Activated gamma-delta T cell (primary cell): ENCODE data around the gene TINCR.
"Not testable (repeated sequence)": the region's sequence is repeated elsewhere in the genome, so short reads cannot be mapped to it uniquely, and the experiment has no call there.

Source experiments
- DNase-seq: peaks from one replicate; lab custom pipeline; 2025; lab: John Stamatoyannopoulos, UW

Gene TINCR

DNA sequence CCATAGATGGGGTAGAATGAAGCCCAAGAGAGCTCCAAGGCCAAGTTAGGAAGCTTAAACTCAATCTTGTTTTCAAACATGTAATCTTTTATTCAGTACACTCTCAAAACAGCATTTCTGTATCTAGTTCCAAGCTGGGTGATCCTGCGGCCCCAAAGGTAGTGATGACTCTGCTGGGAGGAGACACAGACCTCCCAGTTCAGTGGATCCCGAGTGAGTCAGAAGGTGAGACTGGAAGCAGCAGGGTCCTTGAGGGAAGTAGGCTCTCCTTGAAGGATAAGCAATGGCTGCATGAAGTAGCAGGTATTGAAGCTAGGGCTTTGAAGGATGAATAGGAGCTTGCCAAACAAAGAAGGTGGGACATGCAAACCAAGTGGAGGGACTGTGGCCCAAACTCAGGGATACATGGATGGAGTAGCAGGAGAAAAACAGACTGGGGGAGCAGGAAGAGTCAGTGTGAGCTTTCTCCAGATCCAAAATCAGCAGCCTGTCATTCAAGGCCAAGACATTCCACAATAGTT lies 9.6 kb downstream of the TINCR start:
- no peak for DNase-seq

DNA sequence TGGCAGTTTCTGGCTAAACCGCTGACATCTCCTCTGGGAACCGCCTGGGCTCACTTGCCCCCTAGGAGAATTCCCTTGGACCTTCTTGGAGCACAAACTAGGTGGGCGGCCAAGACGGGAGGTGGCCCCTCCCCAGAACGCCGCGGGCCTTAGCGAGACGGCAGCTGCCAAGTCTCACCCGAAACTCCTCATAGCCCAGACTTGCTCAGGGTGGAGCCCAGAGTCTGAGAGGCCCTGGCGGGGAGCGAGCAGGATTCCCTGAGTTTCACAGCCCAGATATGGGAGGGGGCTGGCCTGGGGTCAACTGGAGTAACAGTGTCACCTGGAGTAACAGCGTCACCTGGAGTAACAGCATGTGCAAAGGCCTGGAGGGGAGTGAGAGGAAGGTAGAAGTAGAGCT lies 10.1 kb downstream of the TINCR start:
- DNase-seq, result no peak

DNA sequence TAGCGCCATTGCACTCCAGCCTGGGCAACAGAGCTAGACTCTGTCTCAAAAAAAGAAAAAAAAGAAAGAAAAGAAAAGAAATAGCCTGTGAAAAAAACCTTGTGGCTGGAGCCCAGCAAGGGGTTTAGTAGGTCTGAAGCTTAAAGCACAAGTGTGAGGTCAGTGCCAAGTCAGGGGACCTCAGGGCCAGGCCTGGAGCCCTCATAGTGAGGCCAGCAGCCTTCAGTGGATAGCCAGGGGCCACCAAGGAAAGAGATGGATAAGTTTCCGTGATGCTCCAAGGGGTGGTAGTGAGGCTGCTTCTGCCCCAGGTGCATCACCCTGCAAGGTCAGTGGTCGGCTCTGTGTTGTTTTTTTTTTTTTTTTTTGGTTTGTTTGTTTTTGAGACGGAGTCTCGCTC lies 12.9 kb downstream of the TINCR start:
- DNase-seq, result no peak

DNA sequence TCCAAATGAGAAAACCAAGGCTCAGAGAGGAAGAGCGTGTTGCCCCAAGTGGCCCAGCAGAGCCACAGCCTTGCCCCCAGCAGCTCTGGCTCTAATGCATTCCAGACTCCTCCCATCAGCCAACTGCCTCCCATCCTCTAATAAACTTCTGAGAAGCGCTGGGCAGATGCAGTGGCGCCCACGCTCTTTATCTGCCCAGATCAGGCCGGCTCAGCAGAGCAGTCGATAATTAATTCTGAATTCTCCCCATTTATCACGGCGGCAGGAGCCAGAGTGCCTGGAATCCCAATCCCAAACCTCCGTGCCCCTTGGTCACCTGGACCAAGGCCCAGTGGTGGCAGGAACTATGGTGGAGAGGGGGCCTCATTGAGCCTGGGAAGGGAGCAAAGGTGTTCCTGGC lies 13.9 kb downstream of the TINCR start:
- no peak for DNase-seq

DNA sequence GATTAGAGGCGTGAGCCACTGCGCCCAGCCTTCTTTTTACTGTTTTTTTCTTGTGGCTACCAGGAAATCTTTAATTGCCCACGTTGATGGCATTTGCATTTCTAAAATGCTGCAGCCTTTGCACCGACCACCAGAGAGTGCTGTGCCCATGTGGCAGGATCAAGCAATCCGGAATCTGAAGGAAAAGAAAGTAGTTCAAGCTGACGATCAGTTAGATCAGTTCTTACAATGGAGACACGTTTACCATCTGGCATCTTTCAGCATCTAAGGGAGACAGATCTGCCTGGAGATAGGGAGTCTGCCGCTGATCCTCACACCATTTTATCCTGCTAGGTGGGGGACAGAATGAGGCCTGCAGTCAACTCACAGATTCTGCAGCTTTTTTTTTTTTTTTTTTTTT lies 19.9 kb downstream of the TINCR start:
- DNase-seq, result no peak

DNA sequence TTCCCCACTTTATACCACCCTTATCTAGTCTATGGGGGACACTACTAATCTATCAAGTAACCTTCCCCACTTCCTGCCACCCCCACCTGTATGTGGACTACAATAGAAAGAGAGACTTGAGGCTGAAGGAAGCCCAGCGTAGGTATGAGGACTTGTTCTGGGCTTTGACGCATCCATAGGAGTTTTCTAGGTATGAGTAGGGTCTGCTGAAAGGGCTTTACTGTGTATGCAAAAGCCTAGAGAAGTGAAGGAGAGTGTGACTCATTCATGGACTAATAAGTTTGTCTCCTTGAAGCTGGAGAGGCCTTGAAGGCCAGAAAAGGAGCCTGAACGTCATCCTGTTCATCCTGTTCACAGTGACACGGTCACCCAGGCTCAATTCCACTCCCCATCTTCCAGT lies 21.8 kb downstream of the TINCR start:
- DNase-seq, result no peak

DNA sequence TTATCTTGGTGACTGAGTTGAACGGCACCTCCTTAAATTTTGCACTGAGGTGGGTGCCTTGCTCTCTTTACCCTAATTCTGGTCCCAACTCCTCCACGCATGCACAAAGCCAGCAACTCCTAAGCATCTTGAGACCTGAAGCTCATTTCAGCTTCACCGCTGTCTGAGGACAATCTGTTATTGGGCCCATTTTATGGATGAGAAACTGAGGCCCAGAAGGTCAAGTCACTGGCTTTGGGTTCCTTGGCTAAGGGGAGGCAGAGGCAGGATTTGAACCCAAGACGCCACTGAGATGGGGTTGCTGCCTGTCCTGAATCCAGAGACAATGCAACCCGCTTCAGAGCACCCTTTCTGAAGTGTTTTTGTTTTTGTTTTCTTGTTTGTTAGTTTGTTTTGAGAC lies 22.7 kb downstream of the TINCR start:
- DNase-seq, result no peak

DNA sequence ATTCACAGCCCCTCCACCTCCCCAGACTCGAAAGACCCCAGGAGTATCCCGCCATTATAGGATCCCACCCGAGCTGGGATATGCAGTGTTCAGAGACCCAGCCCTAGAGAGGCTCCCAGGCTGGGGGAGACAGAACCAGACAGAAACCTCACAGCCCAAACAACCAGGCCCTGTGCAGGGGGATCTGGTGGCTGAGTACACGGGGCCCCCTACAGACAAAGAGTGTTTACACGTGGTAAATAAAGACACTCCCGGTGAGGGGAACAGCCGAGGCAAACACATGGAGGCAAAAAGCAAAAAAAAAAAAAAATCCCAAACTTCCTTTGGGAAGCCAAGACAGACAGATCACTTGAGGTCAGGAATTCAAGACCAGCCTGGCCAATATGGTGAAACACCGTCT lies 25.1 kb downstream of the TINCR start:
- no peak for DNase-seq

DNA sequence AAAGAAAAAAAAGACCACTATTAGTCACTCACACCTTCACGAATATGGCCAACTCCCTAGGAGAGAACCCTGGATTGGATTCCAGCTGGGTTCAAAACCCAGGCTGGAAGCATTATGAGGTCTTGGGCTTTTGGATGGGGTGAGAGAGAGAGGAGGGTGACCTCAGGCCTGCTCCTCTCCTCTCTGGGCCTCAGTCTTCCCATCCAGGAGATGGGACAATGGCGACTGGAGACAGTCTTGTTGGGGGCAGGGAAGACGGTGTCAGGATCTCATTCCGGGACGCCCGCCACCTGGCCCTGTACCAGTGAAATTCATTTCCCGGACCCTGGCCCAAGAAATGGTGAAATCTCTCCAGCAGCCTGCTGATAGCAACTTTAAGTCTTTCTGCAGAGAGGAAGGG lies 26.3 kb downstream of the TINCR start:
- DNase-seq, result no peak

DNA sequence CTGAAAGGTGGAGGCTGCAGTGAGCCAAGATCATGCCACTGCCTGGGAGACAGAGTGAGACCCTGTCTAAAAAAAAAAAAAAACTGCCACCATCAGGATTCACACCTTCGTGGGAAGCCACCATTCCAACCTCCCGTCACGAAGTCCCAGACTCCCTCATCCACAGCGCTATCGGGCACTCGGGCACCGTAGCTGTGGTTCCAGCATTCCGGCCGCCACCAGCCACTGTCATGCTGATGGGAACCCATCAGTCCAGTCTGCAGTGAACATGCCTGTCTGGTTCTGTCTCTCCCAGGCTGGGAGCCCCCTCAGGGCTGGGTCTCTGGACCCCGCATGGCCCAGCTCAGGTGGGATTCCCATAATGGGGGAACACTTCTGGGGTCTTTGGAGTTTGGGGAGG lies 27.5 kb downstream of the TINCR start:
- DNase-seq, result no peak

DNA sequence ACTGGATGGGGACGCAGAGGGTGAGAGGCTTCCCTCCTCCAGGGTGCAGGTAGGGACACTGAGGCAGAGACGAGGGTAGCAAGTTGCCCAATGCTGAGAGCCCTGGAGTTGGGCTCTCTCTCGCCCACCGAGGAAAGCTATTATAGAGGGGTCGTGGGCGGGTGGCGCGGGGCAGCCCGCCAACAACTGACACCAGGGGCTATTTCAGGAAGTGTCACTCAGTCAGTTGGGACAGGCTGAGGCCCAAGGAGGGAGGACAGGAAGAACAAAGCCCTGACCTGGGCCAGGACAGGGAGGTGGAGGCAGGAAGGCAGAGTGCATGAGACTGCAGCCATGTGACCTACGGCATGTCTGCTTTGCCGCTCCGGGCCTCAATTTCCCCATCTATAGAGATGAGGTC lies 29.9 kb downstream of the TINCR start:
- DNase-seq, result no peak

DNA sequence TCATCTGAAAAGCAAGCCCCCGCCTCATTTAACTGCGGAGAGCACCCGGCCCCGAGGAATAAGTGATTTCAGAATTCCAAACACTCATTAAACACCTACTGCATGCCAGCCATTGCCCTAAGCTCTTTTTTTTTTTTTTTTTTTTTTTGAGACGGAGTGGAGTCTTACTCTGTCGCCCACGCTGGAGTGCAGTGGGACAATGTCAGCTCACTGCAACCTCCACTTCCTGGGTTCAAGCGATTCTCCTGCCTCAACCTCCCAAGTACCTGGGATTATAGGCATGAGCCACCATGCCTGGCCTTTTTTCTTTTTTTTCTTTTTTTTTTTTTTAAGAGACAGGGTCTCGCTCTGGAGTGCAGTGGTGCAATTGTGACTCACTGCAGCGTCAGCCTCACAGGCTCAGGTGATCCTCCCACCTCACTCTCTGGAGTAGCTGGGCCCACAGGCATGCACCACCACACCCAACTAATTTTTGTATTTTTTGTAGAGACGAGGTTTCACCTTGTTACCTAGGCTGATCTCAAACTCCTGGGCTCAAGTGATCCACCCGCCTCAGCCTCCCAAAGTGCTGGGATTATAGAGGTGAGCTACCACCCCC lies 30.7 kb downstream of the TINCR start:
- not testable (repeated sequence) for DNase-seq

DNA sequence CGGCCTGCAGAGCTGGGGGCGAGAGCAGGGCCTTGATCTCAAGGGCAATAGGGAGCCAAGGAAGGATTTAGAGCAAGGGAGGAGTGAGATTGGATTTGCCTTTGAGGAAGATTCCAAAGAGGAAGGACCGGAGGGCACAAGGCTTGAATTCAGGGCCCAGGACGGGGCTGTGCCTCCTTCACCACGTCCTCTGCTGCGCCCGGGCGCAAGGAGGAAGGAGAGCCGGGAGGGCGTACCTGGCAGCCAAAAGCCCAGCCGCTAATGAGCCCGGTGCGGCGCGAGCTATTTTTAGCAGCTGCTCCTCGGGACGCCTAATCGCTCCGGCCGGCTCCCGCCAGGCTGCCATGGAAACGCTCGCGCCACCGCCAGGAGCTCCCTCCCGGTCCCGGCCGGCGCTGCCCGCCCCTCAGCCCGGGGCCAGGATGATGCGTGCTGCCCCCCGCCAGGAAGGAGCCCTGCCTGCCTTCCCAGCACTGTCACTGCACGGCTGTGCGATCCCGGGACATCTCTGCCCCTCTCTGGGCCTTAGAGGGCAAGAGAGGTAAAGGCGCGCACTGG lies 31.3 kb downstream of the TINCR start:
- no peak for DNase-seq

DNA sequence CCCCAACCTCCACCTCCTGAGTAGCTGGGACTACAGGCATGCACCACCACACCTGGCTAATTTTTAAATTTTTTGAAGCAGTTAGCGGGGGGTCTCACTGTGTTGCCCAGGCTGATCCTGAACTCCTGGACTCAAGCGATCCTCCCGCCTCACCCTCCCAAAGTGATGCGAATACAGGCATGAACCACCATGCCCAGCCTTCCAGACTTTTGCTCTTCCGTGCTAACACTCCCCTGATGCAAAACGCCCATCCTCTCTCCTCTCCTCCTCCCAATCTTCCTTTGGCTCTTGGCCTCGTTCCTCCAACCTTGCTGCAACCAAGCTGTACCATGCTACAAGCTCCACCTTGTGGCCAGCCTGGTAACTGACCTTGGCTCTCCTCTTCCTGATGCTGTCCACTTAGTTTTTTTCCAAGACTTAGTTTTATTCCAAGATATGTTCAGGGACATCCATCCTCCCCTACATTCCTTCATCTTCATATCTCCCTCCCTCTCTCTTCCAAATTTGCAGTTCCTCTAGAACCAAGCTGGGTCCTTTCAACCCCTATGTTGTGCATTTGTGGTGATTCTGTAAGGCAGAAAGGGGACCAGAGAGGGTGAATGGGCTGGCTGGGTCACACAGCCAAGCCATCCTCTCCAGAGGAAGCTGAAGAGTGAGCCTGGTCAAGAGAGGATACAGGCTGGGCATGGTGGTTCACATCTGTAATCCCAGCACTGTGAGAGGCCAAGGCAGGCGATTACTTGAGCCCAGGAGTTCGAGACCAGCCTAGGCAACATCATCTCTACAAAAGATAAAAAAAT lies 32.8 kb downstream of the TINCR start:
- DNase-seq, result no peak

DNA sequence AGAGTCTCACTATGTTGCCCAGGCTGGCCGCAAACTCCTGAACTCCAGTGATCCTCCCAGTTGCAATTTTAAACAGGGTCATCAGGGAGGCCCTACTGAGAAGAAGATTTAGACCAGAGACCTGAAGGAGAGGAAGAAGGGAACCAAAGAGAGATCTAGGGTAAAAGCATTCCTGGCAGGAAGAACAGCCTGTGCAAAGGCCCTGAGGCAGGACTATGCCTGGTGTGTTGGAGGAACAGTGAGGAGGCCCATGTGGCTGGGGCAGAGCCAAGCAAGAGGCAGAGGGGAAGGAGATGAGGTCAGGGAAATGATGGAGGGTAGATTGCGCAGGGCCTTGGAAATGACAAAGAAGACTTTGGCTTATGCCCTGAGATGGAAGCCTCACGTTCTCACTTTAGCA lies 34.5 kb downstream of the TINCR start:
- DNase-seq, result no peak

DNA sequence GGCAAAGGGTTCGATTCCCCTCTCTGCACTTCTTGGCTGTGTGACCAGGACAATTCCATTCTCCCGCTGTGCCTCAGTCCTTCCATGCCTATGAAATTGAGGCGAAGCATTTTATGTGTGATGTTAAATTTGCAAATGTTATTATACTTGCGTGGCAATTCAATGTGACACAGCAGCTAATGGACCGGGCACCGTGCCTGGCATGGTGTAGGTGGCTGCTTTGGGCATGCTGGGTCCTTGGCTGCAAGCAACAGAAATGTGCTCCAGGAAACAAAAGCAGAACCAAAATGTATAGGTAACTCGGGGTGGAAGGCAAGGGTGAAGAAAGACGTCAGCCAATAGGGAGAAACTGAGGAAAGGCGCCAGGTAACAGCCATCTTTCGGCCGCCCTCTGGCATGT lies 37.1 kb downstream of the TINCR start:
- no peak for DNase-seq

DNA sequence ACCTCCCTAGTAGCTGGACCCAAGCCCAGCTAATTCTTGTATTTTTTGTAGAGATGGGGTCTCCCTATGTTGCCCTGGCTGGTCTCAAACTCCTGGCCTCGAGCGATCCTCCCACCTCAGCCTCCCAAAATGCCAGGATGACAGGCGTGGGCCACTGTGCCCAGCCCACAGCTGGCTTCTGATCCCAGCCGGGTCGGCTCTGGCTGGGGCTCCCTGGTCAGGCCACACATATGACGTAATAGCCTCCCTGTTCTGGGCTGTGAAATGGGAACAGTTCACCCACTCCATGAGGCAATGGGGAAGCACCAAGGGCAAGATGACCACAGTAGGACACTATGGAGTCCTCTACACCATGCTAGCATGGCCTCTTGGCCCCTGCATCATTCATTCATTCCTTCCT lies 41.1 kb downstream of the TINCR start:
- DNase-seq, result no peak

DNA sequence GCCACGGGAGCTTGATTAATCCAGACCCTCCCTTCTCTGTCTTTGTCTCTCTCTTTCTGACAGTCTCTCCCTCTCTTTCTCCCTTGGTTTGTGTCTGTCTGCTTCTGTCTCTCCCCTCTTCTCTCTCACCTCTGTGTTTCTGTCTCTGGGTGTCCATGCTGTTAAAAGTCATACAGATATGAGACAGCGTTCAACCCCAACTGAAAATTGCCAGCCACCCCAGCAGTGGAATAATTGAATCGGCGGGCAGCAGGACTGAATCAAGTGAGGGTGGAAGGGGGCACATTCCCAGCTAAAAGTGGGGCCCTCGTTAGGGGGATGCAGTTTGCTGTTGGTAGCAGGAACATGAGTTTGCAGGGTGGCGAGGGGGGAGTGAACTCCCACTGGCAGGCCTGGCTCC lies 43.7 kb downstream of the TINCR start:
- no peak for DNase-seq

DNA sequence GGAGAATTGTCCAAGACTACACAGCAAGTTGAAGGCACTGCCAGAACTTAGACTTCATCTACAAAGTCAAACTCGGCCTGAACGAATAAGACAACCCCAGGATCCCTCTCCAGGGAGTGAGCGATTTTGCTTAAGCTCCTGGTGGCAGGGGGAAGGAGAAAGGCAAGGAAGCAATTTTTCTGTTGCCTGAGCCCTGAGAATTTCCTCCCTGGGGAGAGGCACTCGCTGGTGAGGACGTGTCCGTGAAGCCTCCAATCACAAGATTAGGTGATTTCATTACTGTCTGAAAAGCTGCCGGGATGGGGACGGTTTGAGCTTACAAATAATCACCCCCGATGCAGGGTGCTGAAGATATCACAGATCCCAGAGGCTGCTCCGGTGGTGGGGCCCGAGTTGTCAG lies 45.6 kb downstream of the TINCR start:
- no peak for DNase-seq

DNA sequence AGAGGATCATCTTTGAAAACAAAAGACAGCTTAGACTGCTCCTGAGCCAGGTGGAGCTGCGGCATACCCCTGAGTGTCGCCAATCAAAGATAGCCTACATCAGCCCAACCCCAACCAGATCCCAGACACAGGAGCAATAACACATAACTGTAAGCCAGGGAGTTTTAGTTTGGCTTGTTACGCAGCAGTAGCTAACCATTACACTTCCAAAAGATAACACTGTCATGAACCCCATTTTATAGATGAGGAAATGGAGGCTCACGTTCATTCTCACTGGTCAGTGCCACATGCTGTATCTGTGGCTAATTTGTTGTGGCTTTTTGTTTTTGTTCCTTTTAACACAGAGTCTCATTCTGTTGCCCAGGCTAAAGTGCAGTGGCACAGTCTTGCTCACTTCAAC lies 47.3 kb downstream of the TINCR start:
- DNase-seq, result no peak

DNA sequence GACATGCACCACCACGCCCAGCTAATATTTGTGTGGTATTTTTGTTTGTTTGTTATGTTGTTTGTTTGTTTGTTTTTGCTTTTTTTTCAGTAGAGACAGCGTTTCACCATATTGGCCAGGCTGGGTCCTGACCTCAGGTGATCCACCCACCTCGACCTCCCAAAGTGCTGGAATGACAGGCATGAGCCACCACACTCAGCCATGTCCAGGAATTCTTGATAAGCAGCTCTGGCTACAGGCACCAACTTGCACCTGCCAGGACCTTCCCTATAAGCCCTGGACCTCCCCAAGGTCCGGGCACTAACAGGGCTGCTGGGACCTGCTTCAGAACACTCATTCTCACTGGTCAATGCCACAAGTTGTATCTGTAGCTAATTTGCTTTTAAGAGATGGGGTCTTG lies 48.7 kb downstream of the TINCR start:
- no peak for DNase-seq

DNA sequence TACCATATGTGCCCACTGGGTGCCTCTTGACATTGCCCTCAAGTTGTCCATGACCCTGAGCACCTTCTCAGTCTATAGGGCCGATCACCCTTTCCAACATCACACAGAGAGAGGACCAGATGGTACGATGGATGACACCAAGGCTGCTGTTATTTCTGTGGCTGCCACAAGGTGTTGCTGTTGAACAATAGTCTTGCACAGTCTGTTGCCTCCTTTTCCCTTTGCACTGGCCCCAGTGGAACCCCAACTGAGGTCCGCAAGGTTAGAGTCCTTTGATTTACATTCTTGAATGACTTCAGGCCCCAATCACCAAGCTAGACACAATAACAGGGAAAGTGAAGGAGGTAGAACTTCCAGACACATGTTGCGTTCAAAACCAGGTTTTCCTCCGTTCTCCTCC lies 52.0 kb downstream of the TINCR start:
- no peak for DNase-seq

DNA sequence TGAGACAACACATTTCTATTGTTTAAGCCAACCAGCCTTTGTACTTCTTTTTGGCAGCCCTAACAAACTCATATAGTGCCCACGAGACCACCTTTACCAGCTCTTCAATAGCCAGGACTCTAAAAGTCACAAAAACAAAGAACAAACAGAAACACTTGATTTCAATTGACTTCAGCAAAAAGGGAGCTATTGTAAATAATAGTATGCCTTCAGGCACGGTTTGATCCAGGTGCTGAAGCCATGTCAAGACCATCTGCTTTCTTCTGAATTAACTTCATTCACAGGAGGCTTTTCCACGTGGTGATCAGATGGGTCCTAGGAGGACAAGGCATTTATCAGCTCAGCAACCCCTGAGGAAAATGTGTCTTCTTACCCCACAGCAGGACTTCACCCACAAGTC lies 53.8 kb downstream of the TINCR start:
- no peak for DNase-seq
